Tibial nerve (tissue), 4 donors: Measurements from ENCODE around the gene LRRC37A3.

Source experiments
- CTCF ChIP-seq, 5 experiments: fragments of 200-600 bp in 3 of 5; fragments of 450-650 bp in 2 of 5; sonication (generic) in 3 of 5; IDR thresholded peaks; one replicate each; pipeline ENCODE4 v1.5.1; 2016 to 2019; ENCODE audit warnings: antibody characterized with exemption in 5 of 5, mild to moderate bottlenecking in 3 of 5, moderate library complexity in 2 of 5
- EP300 ChIP-seq, 2 donors: sonication (generic); formaldehyde crosslinking; IDR thresholded peaks; one replicate each; pipeline ENCODE4 v1.6.1; 2017; ENCODE audit warnings: antibody characterized with exemption in 2 of 2, mild to moderate bottlenecking in 1 of 2
- POLR2A ChIP-seq, 2 donors: fragments of 450-650 bp; IDR thresholded peaks; one replicate each; pipeline ENCODE4 v1.6.1; 2017; ENCODE audit warnings: antibody characterized with exemption in 2 of 2, mild to moderate bottlenecking in 2 of 2, moderate library complexity in 2 of 2

DNA sequence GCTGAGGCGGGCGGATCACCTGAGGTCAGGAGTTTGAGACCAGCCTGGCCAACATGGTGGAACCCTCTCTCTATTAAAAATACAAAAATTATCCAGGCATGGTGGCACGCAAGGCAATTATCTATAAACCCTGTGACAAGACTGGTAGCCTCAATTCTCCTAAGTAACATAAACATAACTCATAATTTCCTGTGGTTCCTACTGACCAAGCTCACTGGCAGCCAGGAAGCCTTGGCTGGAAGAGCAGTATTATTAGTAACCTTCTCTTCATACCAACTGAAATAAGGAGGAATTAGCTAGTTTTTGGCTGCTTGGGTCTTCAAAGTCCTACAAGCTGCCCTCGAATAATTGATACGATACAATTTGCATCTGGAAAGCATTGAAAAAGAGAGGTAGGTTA lies 31.6 kb upstream of the LRRC37A3 start:
- TF ChIP-seq POLR2A (IDR thresholded peaks at IDR 0.05) (no peak), CTCF (IDR thresholded peaks at IDR 0.05) (no peak), EP300 (IDR thresholded peaks at IDR 0.05) (no peak)
